Purkinje cell (primary cell): ENCODE results near the gene NDUFB3. TPM values are rescaled to one million over a fixed set of nuclear protein-coding genes. Genes with fewer than 3 reads are reported as not detected.

ENCODE experiments used
- polyA plus RNA-seq: library from polyadenylated mRNA; unstranded; fragments of >200 nt; fragmentation: Nextera tagmentation; gene quantifications from 2 replicates; pipeline ENCODE4 v1.2.1, GENCODE V29; 2014

NDUFB3 gene
- 1,448 and 1,695 TPM in 2 replicates for polyA plus RNA-seq

DNA sequence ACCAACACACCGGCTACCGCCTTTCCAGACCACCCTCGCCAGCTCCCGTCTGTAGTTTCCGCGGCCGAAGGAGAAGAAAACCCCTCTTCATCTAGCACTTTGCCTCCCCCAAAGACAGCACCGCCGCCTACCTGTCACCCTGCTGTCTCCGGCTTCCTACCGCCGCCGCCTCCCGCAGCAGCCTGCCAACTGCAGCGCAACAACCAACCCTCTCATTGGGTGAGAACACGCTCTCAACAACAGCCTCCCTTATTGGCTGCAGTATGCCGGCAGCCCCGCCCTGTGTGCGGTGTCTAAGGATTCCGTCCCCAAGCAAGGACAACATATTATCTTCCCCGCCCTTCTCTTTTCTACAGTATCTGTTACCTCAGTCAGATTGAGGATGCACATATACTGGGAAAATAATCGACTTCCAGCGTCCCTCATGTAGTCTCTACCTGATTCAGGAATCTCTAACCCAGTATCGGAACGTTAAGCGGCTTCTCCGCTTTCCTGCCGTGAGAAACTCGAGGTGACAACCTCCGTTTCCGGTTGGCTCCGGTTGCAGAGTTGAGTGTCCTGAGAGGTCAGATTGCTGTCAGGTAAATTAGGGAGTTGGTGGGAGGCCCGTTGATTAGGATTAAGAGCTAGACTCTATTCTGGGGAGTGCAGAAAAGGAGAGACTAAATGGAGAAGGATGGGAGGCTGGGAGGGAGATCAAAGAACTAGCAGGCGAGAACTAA, at the start of gene NDUFB3, which contains the start of gene HYCC2:
NDUFB3 (plus strand) TSS at position 523 of the 722 bp plus-strand sequence. CDS start 6,882 bp downstream, outside the sequence.
HYCC2 (minus strand) TSS at position 193 of the 722 bp plus-strand sequence. CDS start 47,662 bp downstream, outside the sequence.

DNA sequence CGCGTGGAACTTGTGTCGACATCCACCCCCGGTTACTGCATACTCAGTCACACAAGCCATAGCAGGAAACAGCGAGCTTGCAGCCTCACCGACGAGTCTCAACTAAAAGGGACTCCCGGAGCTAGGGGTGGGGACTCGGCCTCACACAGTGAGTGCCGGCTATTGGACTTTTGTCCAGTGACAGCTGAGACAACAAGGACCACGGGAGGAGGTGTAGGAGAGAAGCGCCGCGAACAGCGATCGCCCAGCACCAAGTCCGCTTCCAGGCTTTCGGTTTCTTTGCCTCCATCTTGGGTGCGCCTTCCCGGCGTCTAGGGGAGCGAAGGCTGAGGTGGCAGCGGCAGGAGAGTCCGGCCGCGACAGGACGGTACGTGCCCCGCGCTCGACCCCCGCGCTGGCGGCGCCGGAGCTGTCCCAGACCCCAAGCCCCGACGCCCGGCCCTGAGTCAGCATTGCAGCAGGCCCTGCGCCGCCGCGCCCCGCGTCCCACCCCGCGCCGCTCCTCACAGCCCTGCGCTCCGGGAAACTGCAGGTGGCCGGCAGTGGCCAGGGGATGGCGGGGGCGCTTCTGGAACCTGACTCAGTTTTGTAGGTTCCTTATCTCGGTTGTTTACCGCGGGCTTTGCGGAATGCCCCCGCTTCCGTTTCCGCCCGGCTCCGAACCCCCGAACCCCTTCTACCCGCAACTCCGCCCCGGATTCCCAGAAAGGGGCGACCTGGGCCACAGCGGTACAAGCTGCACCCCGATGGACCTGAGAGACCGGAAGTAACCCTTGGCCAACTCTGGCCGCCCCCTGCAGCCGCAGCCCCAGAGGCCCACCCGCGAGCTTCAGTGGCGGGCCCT, 44.5 kb downstream of the NDUFB3 start, which contains the start of gene CFLAR:
CFLAR (plus strand) TSS at position 50 of the 844 bp plus-strand sequence. CDS start 13,702 bp downstream, outside the sequence.

Other genes with a start within 250 kb of the NDUFB3 start
- 83.9 and 113 TPM in 2 replicates for gene CLK1, start 207.3 kb upstream of the NDUFB3 start, polyA plus RNA-seq
- 58.3 and 86.7 TPM in 2 replicates for gene PPIL3, start 182.9 kb upstream of the NDUFB3 start, polyA plus RNA-seq
- gene NIF3L1, start 182.6 kb upstream of the NDUFB3 start, polyA plus RNA-seq, result 51.2 and 55.8 TPM in 2 replicates
- gene ORC2, start 108.3 kb upstream of the NDUFB3 start, polyA plus RNA-seq, result 4.7 and 6.4 TPM in 2 replicates
- gene HYCC2, start 330 bp upstream of the NDUFB3 start, polyA plus RNA-seq, result 15.2 and 19.8 TPM in 2 replicates
- gene CFLAR, start 44.2 kb downstream of the NDUFB3 start, polyA plus RNA-seq, result 4.5 and 4.9 TPM in 2 replicates
- 0.20 TPM in 1 of 2 replicates, not detected in the other for gene CASP10, start 111.1 kb downstream of the NDUFB3 start, polyA plus RNA-seq
- 0.67 TPM in 1 of 2 replicates, not detected in the other for gene CASP8, start 188.5 kb downstream of the NDUFB3 start, polyA plus RNA-seq